DOHH2 (cell line): Measurements from ENCODE around the gene FXYD6.

Experiments used
- H3F3A ChIP-seq: fragments of 200-600 bp; sonication (generic), shearing (Covaris generic); 2 replicates; pipeline ENCODE4 v1.6.0; 2016; ENCODE audit warnings: antibody characterized with exemption, mild to moderate bottlenecking; ENCODE audit not compliant: control insufficient read depth, insufficient read depth
- H3K27ac ChIP-seq: fragments of 200-600 bp; sonication (generic); 2 replicates; pipeline ENCODE4 v1.5.1; 2014; ENCODE audit warnings: low read depth, mild to moderate bottlenecking, low read length, moderate library complexity
- H3K27me3 ChIP-seq: fragments of 200-600 bp; sonication (generic); 2 replicates; pipeline ENCODE4 v1.6.1; 2014; ENCODE audit warnings: mild to moderate bottlenecking, low read length, mixed read lengths; ENCODE audit not compliant: control insufficient read depth
- H3K36me3 ChIP-seq: fragments of 200-600 bp; sonication (generic); 2 replicates; pipeline ENCODE4 v1.6.1; 2014; ENCODE audit warnings: mild to moderate bottlenecking, low read length, moderate library complexity, mixed read lengths; ENCODE audit not compliant: control insufficient read depth
- H3K4me1 ChIP-seq: fragments of 200-600 bp; sonication (generic); 2 replicates; pipeline ENCODE4 v1.6.1; 2014; ENCODE audit warnings: mild to moderate bottlenecking, low read length, mixed read lengths; ENCODE audit not compliant: control insufficient read depth
- H3K4me2 ChIP-seq: fragments of 200-600 bp; sonication (generic); 2 replicates; pipeline ENCODE4 v1.6.0; 2014; ENCODE audit warnings: mild to moderate bottlenecking, low read length, moderate library complexity
- H3K4me3 ChIP-seq: fragments of 200-600 bp; sonication (generic); 2 replicates; pipeline ENCODE4 v1.5.1; 2014; ENCODE audit warnings: mild to moderate bottlenecking, low read length, mixed read lengths
- H3K79me2 ChIP-seq: fragments of 200-600 bp; sonication (generic); 2 replicates; pipeline ENCODE4 v1.6.1; 2014; ENCODE audit warnings: mild to moderate bottlenecking, low read length, mixed read lengths; ENCODE audit not compliant: control insufficient read depth
- H3K9me2 ChIP-seq: fragments of 200-600 bp; sonication (generic); replicated peaks from 2 replicates; pipeline ENCODE4 v1.6.1; 2014; ENCODE audit warnings: mild to moderate bottlenecking, low read length, mixed read lengths; ENCODE audit not compliant: control insufficient read depth
- H3K9me3 ChIP-seq: fragments of 200-600 bp; sonication (generic); 2 replicates; pipeline ENCODE4 v1.6.1; 2014; ENCODE audit warnings: antibody characterized with exemption, low read length, mixed read lengths; ENCODE audit not compliant: control insufficient read depth, insufficient read depth
- H4K20me1 ChIP-seq: fragments of 200-600 bp; sonication (generic); 2 replicates; pipeline ENCODE4 v1.6.0; 2014; ENCODE audit warnings: low read depth, mild to moderate bottlenecking, antibody characterized with exemption, low read length, moderate library complexity; ENCODE audit not compliant: control insufficient read depth, insufficient read depth
- EZH2phosphoT487 ChIP-seq: fragments of 200-600 bp; sonication (generic); IDR thresholded peaks from 2 replicates; pipeline ENCODE4 v1.6.1; 2017; ENCODE audit warnings: borderline replicate concordance, mild to moderate bottlenecking, antibody characterized with exemption, low read length, moderate library complexity, mixed read lengths
- TF ChIP-seq, protein P1 (sequence below): fragments of 200-600 bp; sonication (generic); IDR thresholded peaks from one replicate; pipeline ENCODE4 v1.5.1; 2014; ENCODE audit warnings: antibody characterized with exemption, mild to moderate bottlenecking, low read depth, low read length; ENCODE audit not compliant: poor library complexity, severe bottlenecking

The FXYD6 gene

DNA sequence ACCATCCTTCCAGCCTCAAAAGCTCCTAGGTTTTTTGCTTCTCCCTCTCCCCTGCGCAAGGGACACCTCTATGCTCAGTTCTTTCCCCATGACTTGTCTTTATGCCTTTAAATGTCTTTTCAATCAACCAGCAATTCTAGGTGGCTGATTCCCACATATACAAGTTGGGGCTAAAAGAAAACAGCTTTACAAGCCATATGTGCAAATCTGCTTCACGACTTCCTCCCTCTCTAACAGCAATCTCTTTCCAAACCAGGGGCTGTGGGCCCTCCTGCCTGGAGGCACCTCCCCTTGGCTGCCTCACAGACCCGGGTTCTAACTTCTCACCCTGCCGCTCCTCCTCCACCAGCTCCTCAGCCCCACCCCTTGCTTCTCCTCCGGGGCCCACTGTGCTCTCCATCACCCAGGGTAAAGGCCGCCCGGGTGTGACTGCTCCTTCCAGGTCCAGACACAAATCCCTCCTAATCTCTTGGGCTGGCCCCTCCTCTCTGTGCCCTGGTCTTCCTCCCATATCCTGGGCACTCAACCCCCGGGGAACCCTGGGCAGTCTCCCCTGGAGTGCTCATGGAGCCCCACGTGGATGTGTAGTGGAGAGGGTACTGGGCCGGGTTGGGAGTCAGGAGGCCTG, 38.6 kb upstream of the FXYD6 start:
- Histone ChIP-seq H3K9me3 (no peaks in the 10 kb centered on the region), H3K27me3 (peaks cover 6% of the 10 kb centered on the region), H3K9me2 (no peaks in the 10 kb centered on the region), H3K4me2 (no peak overlapping the region), H3K79me2 (no peaks in the 10 kb centered on the region), H3K4me3 (no peak overlapping the region), H3K4me1 (no peaks in the 10 kb centered on the region), H3K36me3 (no peaks in the 10 kb centered on the region), H4K20me1 (no peaks in the 10 kb centered on the region), H3K27ac (no peak overlapping the region), H3F3A (no peaks in the 10 kb centered on the region)
- no peak for TF ChIP-seq EZH2phosphoT487
- TF ChIP-seq, protein P1, sequence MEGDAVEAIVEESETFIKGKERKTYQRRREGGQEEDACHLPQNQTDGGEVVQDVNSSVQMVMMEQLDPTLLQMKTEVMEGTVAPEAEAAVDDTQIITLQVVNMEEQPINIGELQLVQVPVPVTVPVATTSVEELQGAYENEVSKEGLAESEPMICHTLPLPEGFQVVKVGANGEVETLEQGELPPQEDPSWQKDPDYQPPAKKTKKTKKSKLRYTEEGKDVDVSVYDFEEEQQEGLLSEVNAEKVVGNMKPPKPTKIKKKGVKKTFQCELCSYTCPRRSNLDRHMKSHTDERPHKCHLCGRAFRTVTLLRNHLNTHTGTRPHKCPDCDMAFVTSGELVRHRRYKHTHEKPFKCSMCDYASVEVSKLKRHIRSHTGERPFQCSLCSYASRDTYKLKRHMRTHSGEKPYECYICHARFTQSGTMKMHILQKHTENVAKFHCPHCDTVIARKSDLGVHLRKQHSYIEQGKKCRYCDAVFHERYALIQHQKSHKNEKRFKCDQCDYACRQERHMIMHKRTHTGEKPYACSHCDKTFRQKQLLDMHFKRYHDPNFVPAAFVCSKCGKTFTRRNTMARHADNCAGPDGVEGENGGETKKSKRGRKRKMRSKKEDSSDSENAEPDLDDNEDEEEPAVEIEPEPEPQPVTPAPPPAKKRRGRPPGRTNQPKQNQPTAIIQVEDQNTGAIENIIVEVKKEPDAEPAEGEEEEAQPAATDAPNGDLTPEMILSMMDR: no peak

GRCh38 chr11:117914398-117914761, 37.9 kb upstream of the FXYD6 start:
- no peak overlapping the region for H3K27ac ChIP-seq
- H4K20me1 ChIP-seq: no peaks in the 10 kb centered on the region
- no peak overlapping the region for H3K4me3 ChIP-seq
- H3K79me2 ChIP-seq: no peaks in the 10 kb centered on the region
- no peaks in the 10 kb centered on the region for H3K9me2 ChIP-seq
- H3K27me3 ChIP-seq: peaks cover 6% of the 10 kb centered on the region
- H3K36me3 ChIP-seq: no peaks in the 10 kb centered on the region
- H3K9me3 ChIP-seq: no peaks in the 10 kb centered on the region
- no peaks in the 10 kb centered on the region for H3F3A ChIP-seq
- no peak overlapping the region for H3K4me2 ChIP-seq
- TF ChIP-seq, protein P1: no peak
- H3K4me1 ChIP-seq: no peaks in the 10 kb centered on the region

GRCh38 chr11:117913736-117914397, 37.4 kb upstream of the FXYD6 start:
- H3K27me3 ChIP-seq: peaks cover 6% of the 10 kb centered on the region

More at GRCh38 chr11:117913736-117914397, 37.4 kb upstream of the FXYD6 start:
- Histone ChIP-seq H3K4me2 (no peak overlapping the region), H3K36me3 (no peaks in the 10 kb centered on the region), H3K9me2 (no peaks in the 10 kb centered on the region), H3K9me3 (no peaks in the 10 kb centered on the region), H3K4me1 (no peaks in the 10 kb centered on the region), H3K4me3 (no peak overlapping the region), H4K20me1 (no peaks in the 10 kb centered on the region), H3K27ac (no peak overlapping the region), H3K79me2 (no peaks in the 10 kb centered on the region), H3F3A (no peaks in the 10 kb centered on the region)
- TF ChIP-seq, protein P1: no peak
- TF ChIP-seq EZH2phosphoT487: no peak
